Panc1 (cell line): Measurements from ENCODE around the gene CMTM7.

Source experiments
- POLR2AphosphoS5 ChIP-seq: IDR thresholded peaks from 2 replicates; pipeline ENCODE4 v1.6.1; 2012; ENCODE audit warnings: mild to moderate bottlenecking, low read depth, low read length, moderate library complexity
- TF ChIP-seq, protein P1 (sequence below): fragments of 450-650 bp; IDR thresholded peaks from 2 replicates; pipeline ENCODE4 v1.5.1; 2017; ENCODE audit warnings: mild to moderate bottlenecking

- TF ChIP-seq POLR2AphosphoS5 = no peak
- TF ChIP-seq, protein P1, sequence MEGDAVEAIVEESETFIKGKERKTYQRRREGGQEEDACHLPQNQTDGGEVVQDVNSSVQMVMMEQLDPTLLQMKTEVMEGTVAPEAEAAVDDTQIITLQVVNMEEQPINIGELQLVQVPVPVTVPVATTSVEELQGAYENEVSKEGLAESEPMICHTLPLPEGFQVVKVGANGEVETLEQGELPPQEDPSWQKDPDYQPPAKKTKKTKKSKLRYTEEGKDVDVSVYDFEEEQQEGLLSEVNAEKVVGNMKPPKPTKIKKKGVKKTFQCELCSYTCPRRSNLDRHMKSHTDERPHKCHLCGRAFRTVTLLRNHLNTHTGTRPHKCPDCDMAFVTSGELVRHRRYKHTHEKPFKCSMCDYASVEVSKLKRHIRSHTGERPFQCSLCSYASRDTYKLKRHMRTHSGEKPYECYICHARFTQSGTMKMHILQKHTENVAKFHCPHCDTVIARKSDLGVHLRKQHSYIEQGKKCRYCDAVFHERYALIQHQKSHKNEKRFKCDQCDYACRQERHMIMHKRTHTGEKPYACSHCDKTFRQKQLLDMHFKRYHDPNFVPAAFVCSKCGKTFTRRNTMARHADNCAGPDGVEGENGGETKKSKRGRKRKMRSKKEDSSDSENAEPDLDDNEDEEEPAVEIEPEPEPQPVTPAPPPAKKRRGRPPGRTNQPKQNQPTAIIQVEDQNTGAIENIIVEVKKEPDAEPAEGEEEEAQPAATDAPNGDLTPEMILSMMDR = no peak
Observed at GRCh38 chr3:32405155-32405554, 13.5 kb downstream of the CMTM7 start.
